ENCODE data around the gene KDM2B. TPM values are rescaled to one million over a fixed set of nuclear protein-coding genes. Genes with fewer than 3 reads are reported as not detected.

KDM2B gene
- polyA plus RNA-seq, 3 donors: 9.7 to 68.1 (median 9.7) TPM

- Histone ChIP-seq H4K20me1 (ENCODE audit: insufficient read depth, low read length) (peaks cover 18% of the 10 kb centered on the region), H3K9me3 (replicated peaks in 1 of 2; ENCODE audit: control insufficient read depth in 1 of 2, insufficient read depth in 1 of 2, low read length in 2 of 2) (no peaks in the 10 kb centered on the region), H2AFZ (ENCODE audit: insufficient read depth, low read depth, low read length, poor library complexity, severe bottlenecking) (no peak overlapping the region), H3K79me2 (ENCODE audit: insufficient read depth, low read length) (peaks cover 35% of the 10 kb centered on the region), H3K27me3 (ENCODE audit: control insufficient read depth in 2 of 2, insufficient read depth in 2 of 2, low read length in 2 of 2) (no peaks in the 10 kb centered on the region), H3K36me3 (replicated peaks in 1 of 2; ENCODE audit: control insufficient read depth in 1 of 2, insufficient read depth in 2 of 2, low read length in 2 of 2) (peaks cover 53 to 83% of the 10 kb centered on the region in 2 donors), H3K9ac (ENCODE audit: insufficient read depth, low read length, poor library complexity, severe bottlenecking) (no peak overlapping the region), H3K4me3 (replicated peaks in 1 of 3; ENCODE audit: low read depth in 2 of 3, low read length in 3 of 3) (no peak overlapping the region), H3K4me1 (ENCODE audit: control insufficient read depth in 1 of 2, insufficient read depth in 2 of 2, low read length in 2 of 2) (peaks cover 0 to under 1% of the 10 kb centered on the region in 2 donors), H3K4me2 (replicated peaks; ENCODE audit: extremely low read depth, low read length, poor library complexity, severe bottlenecking) (no peak overlapping the region), H3K27ac (ENCODE audit: low read depth in 1 of 2, low read length in 2 of 2) (peak overlapping the region in 1 of 2 donors; percentile 36)
- Mint-ChIP-seq H3K4me1 (peaks cover 6% of the 10 kb centered on the region), H3K36me3 (peaks cover 62 to 88% of the 10 kb centered on the region in 2 donors), H3K4me3 (no peak overlapping the region), H3K27me3 (ENCODE audit: low read depth in 3 of 3) (no peaks in the 10 kb centered on the region), H3K9me3 (no peaks in the 10 kb centered on the region), H3K27ac (peak overlapping the region in 5 of 7 donors; percentile 42 to 85 (median 75))
- 95% methylated on average over 45 of the region's 45 CpGs for WGBS (ENCODE audit: insufficient coverage)
- no peak for DNase-seq
- TF ChIP-seq, protein P1, sequence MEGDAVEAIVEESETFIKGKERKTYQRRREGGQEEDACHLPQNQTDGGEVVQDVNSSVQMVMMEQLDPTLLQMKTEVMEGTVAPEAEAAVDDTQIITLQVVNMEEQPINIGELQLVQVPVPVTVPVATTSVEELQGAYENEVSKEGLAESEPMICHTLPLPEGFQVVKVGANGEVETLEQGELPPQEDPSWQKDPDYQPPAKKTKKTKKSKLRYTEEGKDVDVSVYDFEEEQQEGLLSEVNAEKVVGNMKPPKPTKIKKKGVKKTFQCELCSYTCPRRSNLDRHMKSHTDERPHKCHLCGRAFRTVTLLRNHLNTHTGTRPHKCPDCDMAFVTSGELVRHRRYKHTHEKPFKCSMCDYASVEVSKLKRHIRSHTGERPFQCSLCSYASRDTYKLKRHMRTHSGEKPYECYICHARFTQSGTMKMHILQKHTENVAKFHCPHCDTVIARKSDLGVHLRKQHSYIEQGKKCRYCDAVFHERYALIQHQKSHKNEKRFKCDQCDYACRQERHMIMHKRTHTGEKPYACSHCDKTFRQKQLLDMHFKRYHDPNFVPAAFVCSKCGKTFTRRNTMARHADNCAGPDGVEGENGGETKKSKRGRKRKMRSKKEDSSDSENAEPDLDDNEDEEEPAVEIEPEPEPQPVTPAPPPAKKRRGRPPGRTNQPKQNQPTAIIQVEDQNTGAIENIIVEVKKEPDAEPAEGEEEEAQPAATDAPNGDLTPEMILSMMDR (IDR thresholded peaks at IDR 0.05): no peak
- intact Hi-C loops (cut with micrococcal nuclease): loop anchor here (5.0 kb wide), 1 partner anchor 112 kb away; no protein-coding TSS in a partner anchor
Observed at GRCh38 chr12:121443911-121444841, 136.6 kb downstream of the KDM2B start.

- no peak overlapping the region for H3K4me3 Mint-ChIP-seq
Observed at GRCh38 chr12:121443193-121443870, 137.5 kb downstream of the KDM2B start.

More at GRCh38 chr12:121443193-121443870, 137.5 kb downstream of the KDM2B start:
- no peak overlapping the region for H2AFZ ChIP-seq (ENCODE audit: insufficient read depth, low read depth, low read length, poor library complexity, severe bottlenecking)
- Mint-ChIP-seq H3K27ac (peak overlapping the region; percentile 35 to 87 (median 80)), H3K36me3 (peaks cover 64 to 88% of the 10 kb centered on the region in 2 donors), H3K27me3 (ENCODE audit: low read depth in 3 of 3) (no peaks in the 10 kb centered on the region), H3K4me1 (peaks cover 4% of the 10 kb centered on the region), H3K9me3 (no peaks in the 10 kb centered on the region)
- no peaks in the 10 kb centered on the region for H3K9me3 ChIP-seq (replicated peaks in 1 of 2; ENCODE audit: control insufficient read depth in 1 of 2, insufficient read depth in 1 of 2, low read length in 2 of 2)
- peak; percentile 54 to 77 (median 74) for DNase-seq
- peaks cover 18% of the 10 kb centered on the region for H4K20me1 ChIP-seq (ENCODE audit: insufficient read depth, low read length)
- TF ChIP-seq, protein P1 (IDR thresholded peaks at IDR 0.05): peak; percentile 90
- intact Hi-C loops (cut with micrococcal nuclease): loop anchor here (5.0 kb wide), 1 partner anchor 111 kb away; no protein-coding TSS in a partner anchor
- H3K4me2 ChIP-seq (replicated peaks; ENCODE audit: extremely low read depth, low read length, poor library complexity, severe bottlenecking): no peak overlapping the region
- peaks cover 27% of the 10 kb centered on the region for H3K79me2 ChIP-seq (ENCODE audit: insufficient read depth, low read length)
- no peak overlapping the region for H3K9ac ChIP-seq (ENCODE audit: insufficient read depth, low read length, poor library complexity, severe bottlenecking)
- no peaks in the 10 kb centered on the region for H3K4me1 ChIP-seq (ENCODE audit: control insufficient read depth in 1 of 2, insufficient read depth in 2 of 2, low read length in 2 of 2)
- 73% methylated on average over 18 of the region's 20 CpGs for WGBS (ENCODE audit: insufficient coverage)
- peaks cover 62 to 83% of the 10 kb centered on the region in 2 donors for H3K36me3 ChIP-seq (replicated peaks in 1 of 2; ENCODE audit: control insufficient read depth in 1 of 2, insufficient read depth in 2 of 2, low read length in 2 of 2)
- no peak overlapping the region for H3K4me3 ChIP-seq (replicated peaks in 1 of 3; ENCODE audit: low read depth in 2 of 3, low read length in 3 of 3)
- H3K27ac ChIP-seq (ENCODE audit: low read depth in 1 of 2, low read length in 2 of 2): peak overlapping the region in 1 of 2 donors; percentile 36
- H3K27me3 ChIP-seq (ENCODE audit: control insufficient read depth in 2 of 2, insufficient read depth in 2 of 2, low read length in 2 of 2): no peaks in the 10 kb centered on the region

All from CD14-positive monocyte (primary cell).